RWPE2 (cell line): ENCODE measurements around the gene CLEC11A.

Experiments
- ATAC-seq: fragments of 200-7000 bp; cut with Tn5 transposase; 3 replicates; pipeline ENCODE4 v1.9.1; 2021; ENCODE audit warnings: low read depth
- DNase-seq: peaks from one replicate; pipeline ENCODE4 v3.0.0-alpha.2; 2020; ENCODE audit warnings: low spot score
- H3K27ac ChIP-seq: fragments of 450-650 bp; 2 replicates; pipeline ENCODE4 v1.5.1; 2017; ENCODE audit warnings: mild to moderate bottlenecking; ENCODE audit not compliant: poor library complexity, severe bottlenecking
- H3K27me3 ChIP-seq: fragments of 250-450 bp; sonication (Bioruptor Pico); 2 replicates; pipeline ENCODE4 v1.5.1; 2021; ENCODE audit warnings: mild to moderate bottlenecking, moderate library complexity; ENCODE audit not compliant: insufficient read depth, poor library complexity, severe bottlenecking
- H3K36me3 ChIP-seq: fragments of 250-450 bp; sonication (Bioruptor Pico); 2 replicates; pipeline ENCODE4 v1.5.1; 2020; ENCODE audit warnings: low read depth, mild to moderate bottlenecking, moderate library complexity
- H3K4me1 ChIP-seq: fragments of 250-450 bp; sonication (Bioruptor Pico); 2 replicates; pipeline ENCODE4 v1.5.1; 2021; ENCODE audit warnings: mild to moderate bottlenecking, moderate library complexity; ENCODE audit not compliant: insufficient read depth, poor library complexity, severe bottlenecking
- H3K4me3 ChIP-seq: fragments of 250-450 bp; sonication (Bioruptor Pico); 2 replicates; pipeline ENCODE4 v1.5.1; 2021; ENCODE audit warnings: mild to moderate bottlenecking, moderate library complexity; ENCODE audit not compliant: severe bottlenecking
- H3K9me3 ChIP-seq: fragments of 250-450 bp; sonication (Bioruptor Pico); 2 replicates; pipeline ENCODE4 v1.5.1; 2021; ENCODE audit warnings: mild to moderate bottlenecking, moderate library complexity; ENCODE audit not compliant: severe bottlenecking
- TF ChIP-seq, protein P1 (sequence below): fragments of 450-650 bp; IDR thresholded peaks from one replicate; pipeline ENCODE4 v1.5.1; 2017; ENCODE audit warnings: mild to moderate bottlenecking, moderate library complexity; ENCODE audit not compliant: poor library complexity, severe bottlenecking

The CLEC11A gene, protein sequence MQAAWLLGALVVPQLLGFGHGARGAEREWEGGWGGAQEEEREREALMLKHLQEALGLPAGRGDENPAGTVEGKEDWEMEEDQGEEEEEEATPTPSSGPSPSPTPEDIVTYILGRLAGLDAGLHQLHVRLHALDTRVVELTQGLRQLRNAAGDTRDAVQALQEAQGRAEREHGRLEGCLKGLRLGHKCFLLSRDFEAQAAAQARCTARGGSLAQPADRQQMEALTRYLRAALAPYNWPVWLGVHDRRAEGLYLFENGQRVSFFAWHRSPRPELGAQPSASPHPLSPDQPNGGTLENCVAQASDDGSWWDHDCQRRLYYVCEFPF

DNA sequence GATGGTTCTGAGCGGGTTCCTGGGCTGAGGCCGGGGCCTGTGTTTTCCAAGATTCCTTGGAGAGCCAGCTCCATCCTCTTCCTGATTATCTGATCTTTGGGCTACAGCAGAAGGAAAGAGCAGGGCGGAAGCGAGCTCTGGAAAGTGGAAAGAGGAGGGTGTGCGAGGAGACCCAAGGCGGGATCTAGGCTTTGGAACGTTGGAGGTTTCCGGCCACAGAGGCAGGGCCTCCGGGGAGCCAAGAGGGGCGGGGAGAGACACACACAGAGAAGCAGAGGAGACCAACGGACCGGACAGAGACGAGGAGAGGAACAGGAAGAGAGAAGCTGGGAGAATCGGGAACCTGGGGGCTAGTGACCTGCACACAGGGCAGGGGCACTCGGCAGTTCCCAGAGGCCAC lies at the start of gene CLEC11A:
TSS of gene CLEC11A (plus strand) at position 296 of the 400 bp plus-strand sequence. CDS start 162 bp downstream, outside the sequence.
- H3K4me1 ChIP-seq: no peaks in the 10 kb centered on the region
- H3K9me3 ChIP-seq: no peaks in the 10 kb centered on the region
- H3K4me3 ChIP-seq: peak within 1 kb of the TSS; percentile 50
- DNase-seq (no peak), ATAC-seq (no peak)
- no peaks in the 10 kb centered on the region for H3K36me3 ChIP-seq
- TF ChIP-seq, protein P1, sequence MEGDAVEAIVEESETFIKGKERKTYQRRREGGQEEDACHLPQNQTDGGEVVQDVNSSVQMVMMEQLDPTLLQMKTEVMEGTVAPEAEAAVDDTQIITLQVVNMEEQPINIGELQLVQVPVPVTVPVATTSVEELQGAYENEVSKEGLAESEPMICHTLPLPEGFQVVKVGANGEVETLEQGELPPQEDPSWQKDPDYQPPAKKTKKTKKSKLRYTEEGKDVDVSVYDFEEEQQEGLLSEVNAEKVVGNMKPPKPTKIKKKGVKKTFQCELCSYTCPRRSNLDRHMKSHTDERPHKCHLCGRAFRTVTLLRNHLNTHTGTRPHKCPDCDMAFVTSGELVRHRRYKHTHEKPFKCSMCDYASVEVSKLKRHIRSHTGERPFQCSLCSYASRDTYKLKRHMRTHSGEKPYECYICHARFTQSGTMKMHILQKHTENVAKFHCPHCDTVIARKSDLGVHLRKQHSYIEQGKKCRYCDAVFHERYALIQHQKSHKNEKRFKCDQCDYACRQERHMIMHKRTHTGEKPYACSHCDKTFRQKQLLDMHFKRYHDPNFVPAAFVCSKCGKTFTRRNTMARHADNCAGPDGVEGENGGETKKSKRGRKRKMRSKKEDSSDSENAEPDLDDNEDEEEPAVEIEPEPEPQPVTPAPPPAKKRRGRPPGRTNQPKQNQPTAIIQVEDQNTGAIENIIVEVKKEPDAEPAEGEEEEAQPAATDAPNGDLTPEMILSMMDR: no peak
- H3K27ac ChIP-seq: no peak within 1 kb of the TSS
- H3K27me3 ChIP-seq: peaks cover 8% of the 10 kb centered on the region

DNA sequence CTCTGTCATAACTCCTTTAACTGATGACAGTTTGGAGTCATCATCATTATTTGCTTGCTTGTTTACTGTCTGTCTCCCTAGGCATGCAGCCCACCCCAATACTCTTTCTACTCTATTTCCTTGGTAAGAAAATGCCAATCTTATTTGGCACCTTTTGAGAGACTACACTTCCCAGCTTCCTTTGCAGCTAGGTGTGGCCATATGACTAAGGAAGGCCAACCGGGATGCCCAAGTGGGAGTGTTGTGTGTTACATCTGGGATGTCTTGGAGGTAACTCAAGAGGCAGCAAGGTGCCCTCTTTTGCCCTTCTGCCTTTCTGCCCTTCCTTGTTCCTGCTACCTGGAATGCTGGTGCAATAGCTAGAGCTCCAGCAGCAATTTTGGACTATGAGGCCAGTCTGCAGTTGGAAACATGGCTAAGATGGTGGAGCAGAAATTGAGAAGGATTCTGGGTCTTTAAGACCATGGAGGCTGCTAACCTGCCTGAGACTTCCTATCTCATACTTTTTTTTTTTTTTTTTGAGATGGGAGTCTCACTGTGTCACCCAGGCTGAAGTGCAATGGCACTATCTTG lies 46.5 kb upstream of the CLEC11A start:
- DNase-seq: no peak
- H3K36me3 ChIP-seq: no peaks in the 10 kb centered on the region
- H3K27me3 ChIP-seq: peaks cover 19% of the 10 kb centered on the region
- no peaks in the 10 kb centered on the region for H3K9me3 ChIP-seq
- no peaks in the 10 kb centered on the region for H3K4me1 ChIP-seq
- no peak overlapping the region for H3K27ac ChIP-seq
- TF ChIP-seq, protein P1: no peak
- no peak overlapping the region for H3K4me3 ChIP-seq
- no peak for ATAC-seq

DNA sequence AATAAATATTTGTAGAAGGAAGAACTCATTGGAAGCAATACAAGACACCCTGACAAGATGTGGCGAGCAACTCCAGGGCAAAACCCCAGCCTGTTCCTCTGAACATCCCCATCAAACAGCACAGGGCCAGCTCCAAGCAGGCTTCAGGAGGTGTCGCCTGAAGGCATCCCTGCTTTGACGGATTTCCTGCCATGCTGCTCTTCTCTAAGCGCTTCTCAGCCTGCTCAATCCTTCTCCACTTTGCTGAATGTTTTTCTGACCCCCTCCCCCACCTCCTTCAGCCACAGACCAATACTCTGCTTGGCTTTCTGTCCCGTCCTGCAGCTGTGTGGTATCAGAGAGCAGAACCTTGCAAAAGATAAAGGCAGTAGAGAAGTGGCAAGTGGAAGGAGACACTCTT lies 45.5 kb upstream of the CLEC11A start:
- ATAC-seq: no peak
- Histone ChIP-seq H3K27ac (no peak overlapping the region), H3K27me3 (peaks cover 13% of the 10 kb centered on the region), H3K9me3 (no peaks in the 10 kb centered on the region), H3K4me3 (no peak overlapping the region), H3K36me3 (no peaks in the 10 kb centered on the region), H3K4me1 (no peaks in the 10 kb centered on the region)
- no peak for DNase-seq
- TF ChIP-seq, protein P1: no peak

DNA sequence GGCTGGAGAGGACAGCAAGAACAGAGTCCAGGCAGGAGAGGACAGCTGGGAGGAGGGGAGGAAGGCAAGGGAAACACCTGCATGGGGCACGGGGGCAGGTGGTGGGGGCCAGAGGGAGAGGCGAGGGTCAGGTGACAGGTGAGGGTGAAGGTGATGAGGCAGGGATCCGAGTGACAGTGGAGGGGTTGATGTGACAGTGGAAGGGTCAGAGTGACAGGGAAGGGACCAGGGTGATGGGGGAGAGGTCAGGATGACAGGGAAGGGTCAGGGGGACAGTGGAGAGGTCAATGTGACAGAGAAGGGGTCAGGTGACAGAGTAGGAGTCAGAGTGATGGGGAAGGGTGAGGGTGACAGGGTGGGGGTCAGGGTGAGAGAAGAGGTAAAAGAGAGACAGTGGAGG lies 44.8 kb upstream of the CLEC11A start:
- H3K27me3 ChIP-seq: peaks cover 10% of the 10 kb centered on the region
- H3K4me3 ChIP-seq: no peak overlapping the region
- DNase-seq: no peak
- H3K4me1 ChIP-seq: no peaks in the 10 kb centered on the region
- H3K27ac ChIP-seq: no peak overlapping the region
- TF ChIP-seq, protein P1: no peak
- no peaks in the 10 kb centered on the region for H3K9me3 ChIP-seq
- H3K36me3 ChIP-seq: no peaks in the 10 kb centered on the region
- ATAC-seq: no peak
